BJ (cell line): ENCODE results near the gene LMO2. TPM values are rescaled to one million over a fixed set of nuclear protein-coding genes. Genes with fewer than 3 reads are reported as not detected.

Source experiments
- CTCF ChIA-PET: fragments of 350-600 bp; formaldehyde crosslinking; extraction: SDS; loops from one replicate; lab custom pipeline; 2021; ENCODE audit warnings: antibody characterized with exemption, inconsistent platforms; lab: Yijun Ruan, JAX
- POLR2A ChIA-PET: fragments of 300-600 bp; sonication (Branson Sonifier 250); formaldehyde crosslinking; extraction: SDS; loops from one replicate; lab custom pipeline; 2021; ENCODE audit warnings: antibody characterized with exemption; lab: Charles Lee
- DNase-seq: peaks from one replicate; pipeline ENCODE4 v3.0.0-alpha.2; 2011; ENCODE audit warnings: low read depth
- H3K27me3 ChIP-seq: 2 replicates; pipeline ENCODE4 v1.6.0; 2011; ENCODE audit warnings: low read length; ENCODE audit not compliant: control insufficient read depth, insufficient read depth
- H3K36me3 ChIP-seq: 2 replicates; pipeline ENCODE4 v1.5.1; 2011; ENCODE audit warnings: low read length; ENCODE audit not compliant: control insufficient read depth, insufficient read depth
- H3K4me3 ChIP-seq: 2 replicates; pipeline ENCODE4 v1.5.1; 2011; ENCODE audit warnings: low read depth, mild to moderate bottlenecking, control low read depth, low read length
- polyA plus RNA-seq: library from polyadenylated mRNA; depleted of rRNA; stranded (reverse); fragments of >200 nt; gene quantifications from 2 replicates; pipeline ENCODE4 v1.2.3, GENCODE V29; 2011
- TF ChIP-seq, protein P1 (sequence below): IDR thresholded peaks from 2 replicates; pipeline ENCODE4 v1.5.1; 2011; ENCODE audit warnings: low read depth, mild to moderate bottlenecking, control low read depth, inconsistent platforms, low read length, moderate library complexity; ENCODE audit not compliant: insufficient read depth

LMO2 gene
- polyA plus RNA-seq, 1 experiment, result not detected

DNA sequence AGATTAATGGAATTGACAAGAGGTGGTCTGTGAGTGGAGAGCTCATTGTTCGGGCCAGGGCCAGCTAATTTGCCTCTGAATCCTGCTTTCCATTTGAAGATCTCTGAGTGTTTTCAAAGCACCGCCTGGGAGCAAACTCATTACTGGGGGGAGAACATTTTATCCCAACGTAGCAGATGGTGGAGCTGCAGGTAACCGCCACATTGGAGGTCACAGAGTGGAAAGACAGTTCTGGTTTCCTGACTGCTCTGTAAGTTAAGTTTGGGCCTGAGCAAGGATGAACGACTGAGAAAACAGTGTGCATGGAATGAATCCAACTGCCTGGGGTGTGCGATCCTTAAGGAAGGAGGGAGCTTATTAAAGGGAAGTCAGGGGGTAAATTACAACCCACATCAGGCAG lies 30.5 kb downstream of the LMO2 start:
- no peak overlapping the region for H3K4me3 ChIP-seq
- TF ChIP-seq, protein P1, sequence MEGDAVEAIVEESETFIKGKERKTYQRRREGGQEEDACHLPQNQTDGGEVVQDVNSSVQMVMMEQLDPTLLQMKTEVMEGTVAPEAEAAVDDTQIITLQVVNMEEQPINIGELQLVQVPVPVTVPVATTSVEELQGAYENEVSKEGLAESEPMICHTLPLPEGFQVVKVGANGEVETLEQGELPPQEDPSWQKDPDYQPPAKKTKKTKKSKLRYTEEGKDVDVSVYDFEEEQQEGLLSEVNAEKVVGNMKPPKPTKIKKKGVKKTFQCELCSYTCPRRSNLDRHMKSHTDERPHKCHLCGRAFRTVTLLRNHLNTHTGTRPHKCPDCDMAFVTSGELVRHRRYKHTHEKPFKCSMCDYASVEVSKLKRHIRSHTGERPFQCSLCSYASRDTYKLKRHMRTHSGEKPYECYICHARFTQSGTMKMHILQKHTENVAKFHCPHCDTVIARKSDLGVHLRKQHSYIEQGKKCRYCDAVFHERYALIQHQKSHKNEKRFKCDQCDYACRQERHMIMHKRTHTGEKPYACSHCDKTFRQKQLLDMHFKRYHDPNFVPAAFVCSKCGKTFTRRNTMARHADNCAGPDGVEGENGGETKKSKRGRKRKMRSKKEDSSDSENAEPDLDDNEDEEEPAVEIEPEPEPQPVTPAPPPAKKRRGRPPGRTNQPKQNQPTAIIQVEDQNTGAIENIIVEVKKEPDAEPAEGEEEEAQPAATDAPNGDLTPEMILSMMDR, result no peak
- no peak for DNase-seq
- ChIA-PET CTCF (interaction anchor here (1.1 to 6.7 kb wide), 3 partner anchors 17 to 127 kb away, joined by 3 to 81 read pairs (median 15); no protein-coding TSS in a partner anchor), POLR2A (no interaction called here)
- no peaks in the 10 kb centered on the region for H3K36me3 ChIP-seq
- H3K27me3 ChIP-seq, result peaks cover 27% of the 10 kb centered on the region

DNA sequence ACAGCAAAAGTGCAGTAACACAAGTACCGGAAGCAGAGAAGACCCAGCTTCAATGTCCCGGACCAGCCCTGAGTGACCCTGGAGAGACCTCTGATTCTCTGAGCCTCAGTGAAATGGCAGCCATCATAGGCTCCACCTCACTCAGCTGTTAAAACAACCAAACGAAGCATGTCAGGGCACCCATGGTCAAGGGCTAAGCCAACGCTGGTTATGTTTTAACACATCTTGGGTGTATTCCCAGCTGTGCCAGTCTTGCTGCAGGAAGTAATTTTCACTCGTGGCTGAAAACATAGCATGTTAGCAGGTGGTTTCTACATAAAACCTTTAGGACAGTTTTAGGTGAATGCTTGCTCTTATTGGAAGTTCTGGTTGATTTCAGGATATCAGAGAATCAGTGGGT lies 30.9 kb downstream of the LMO2 start:
- Histone ChIP-seq H3K27me3 (peaks cover 27% of the 10 kb centered on the region), H3K4me3 (no peak overlapping the region), H3K36me3 (no peaks in the 10 kb centered on the region)
- ChIA-PET CTCF (interaction anchor here (1.1 to 6.7 kb wide), 3 partner anchors 17 to 127 kb away, joined by 3 to 81 read pairs (median 15); no protein-coding TSS in a partner anchor), POLR2A (no interaction called here)
- DNase-seq, result no peak
- TF ChIP-seq, protein P1, result no peak

DNA sequence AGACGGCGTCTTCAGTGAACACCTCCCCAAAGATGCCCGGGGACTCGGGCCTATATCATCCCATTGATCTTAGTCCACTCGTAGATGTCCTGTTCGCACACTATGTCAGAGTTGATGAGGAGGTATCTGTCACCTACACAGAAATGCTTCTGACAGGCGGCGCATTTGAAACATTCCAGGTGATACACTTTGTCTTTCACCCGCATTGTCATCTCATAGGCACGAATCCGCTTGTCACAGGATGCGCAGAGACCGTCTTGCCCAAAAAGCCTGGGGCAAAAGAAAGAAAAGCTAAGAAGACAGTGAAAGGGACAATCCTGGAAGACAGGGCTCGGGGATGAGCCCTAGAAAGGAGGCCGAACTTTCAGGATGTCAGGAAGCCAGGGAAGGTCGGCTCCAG lies 32.6 kb downstream of the LMO2 start:
- ChIA-PET POLR2A (no interaction called here), CTCF (interaction anchor here (0.9 to 6.7 kb wide), 7 partner anchors 9 to 129 kb away, joined by 3 to 81 read pairs (median 35); no protein-coding TSS in a partner anchor)
- Histone ChIP-seq H3K36me3 (no peaks in the 10 kb centered on the region), H3K27me3 (peaks cover 23% of the 10 kb centered on the region), H3K4me3 (no peak overlapping the region)
- TF ChIP-seq, protein P1, result no peak
- no peak for DNase-seq

DNA sequence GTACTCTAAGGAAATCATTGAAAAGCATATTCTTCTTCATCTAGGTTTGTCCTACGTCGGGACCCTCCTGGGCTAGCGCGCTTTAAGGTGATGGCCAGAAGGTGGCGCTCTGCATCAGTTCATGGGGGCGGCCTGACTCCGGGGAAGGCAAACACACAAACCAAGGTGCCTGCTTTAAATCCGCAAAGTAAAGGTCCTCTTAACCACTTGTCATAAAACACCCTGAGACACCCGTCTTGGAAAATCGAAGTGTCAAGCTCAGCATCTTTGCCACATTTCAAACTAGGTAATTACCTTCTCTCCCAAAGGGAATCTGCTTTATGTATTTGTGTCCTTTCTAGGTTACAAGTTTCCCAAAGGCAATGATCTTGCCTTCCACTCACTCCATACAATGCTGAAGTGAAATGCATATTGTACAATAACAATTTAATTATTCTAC lies 33.9 kb downstream of the LMO2 start:
- Histone ChIP-seq H3K27me3 (peaks cover 21% of the 10 kb centered on the region), H3K4me3 (no peak overlapping the region), H3K36me3 (no peaks in the 10 kb centered on the region)
- POLR2A ChIA-PET, result no interaction called here
- peak; percentile 1 for DNase-seq
- CTCF ChIA-PET, result interaction anchor here (0.6 to 6.7 kb wide), 33 partner anchors 9 to 635 kb away, joined by 3 to 81 read pairs (median 3); no protein-coding TSS in a partner anchor
- TF ChIP-seq, protein P1, result peak; percentile 93

DNA sequence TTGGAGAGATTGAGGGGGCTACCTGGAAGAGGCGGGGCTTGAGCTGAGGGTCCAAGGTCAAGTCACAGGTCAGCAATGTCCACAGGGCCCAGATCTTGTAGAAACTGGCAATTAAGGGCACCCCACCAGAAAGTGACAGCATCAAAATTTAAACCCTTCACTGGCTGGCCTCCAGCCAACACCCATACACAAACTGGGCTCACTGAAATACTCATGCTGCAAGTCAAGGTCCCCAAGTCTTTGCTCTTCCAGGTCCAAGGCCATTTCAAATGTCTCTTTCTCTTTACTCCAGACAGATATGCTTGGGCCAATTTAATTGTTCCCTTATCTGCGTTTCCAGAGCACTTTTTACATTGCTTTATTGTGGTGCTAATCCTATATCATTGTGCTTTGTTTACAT lies 36.4 kb downstream of the LMO2 start:
- Histone ChIP-seq H3K36me3 (no peaks in the 10 kb centered on the region), H3K4me3 (no peak overlapping the region), H3K27me3 (peaks cover 9% of the 10 kb centered on the region)
- CTCF ChIA-PET, result interaction anchor here (6.7 kb wide), 1 partner anchor 115 kb away, joined by 81 read pairs; no protein-coding TSS in a partner anchor
- DNase-seq, result no peak
- TF ChIP-seq, protein P1, result no peak
- POLR2A ChIA-PET, result no interaction called here
